Endothelial cell of umbilical vein (primary cell): ENCODE measurements around the gene RTL10.

Experiments
- CTCF ChIP-seq, 2 donors: IDR thresholded peaks; 1 replicate in 1 of 2; 2 replicates in 1 of 2; pipeline ENCODE4 v1.5.1; 2011; ENCODE audit warnings: low read length in 2 of 2, mild to moderate bottlenecking in 2 of 2, moderate library complexity in 2 of 2, control low read depth in 1 of 2, inconsistent platforms in 1 of 2, low read depth in 1 of 2; ENCODE audit not compliant: insufficient read depth in 1 of 2; ENCODE audit errors: extremely low read depth in 1 of 2
- MYC ChIP-seq: IDR thresholded peaks from one replicate; pipeline ENCODE4 v1.6.1; 2011; ENCODE audit warnings: mild to moderate bottlenecking, low read depth, low read length
- POLR2A ChIP-seq: IDR thresholded peaks from 2 replicates; pipeline ENCODE4 v1.6.1; 2012; ENCODE audit warnings: low read depth, mild to moderate bottlenecking, control low read depth, low read length
- TF ChIP-seq, protein P1 (sequence below): IDR thresholded peaks from 2 replicates; pipeline ENCODE4 v1.6.1; 2011; ENCODE audit not compliant: insufficient read depth, insufficient read length

DNA sequence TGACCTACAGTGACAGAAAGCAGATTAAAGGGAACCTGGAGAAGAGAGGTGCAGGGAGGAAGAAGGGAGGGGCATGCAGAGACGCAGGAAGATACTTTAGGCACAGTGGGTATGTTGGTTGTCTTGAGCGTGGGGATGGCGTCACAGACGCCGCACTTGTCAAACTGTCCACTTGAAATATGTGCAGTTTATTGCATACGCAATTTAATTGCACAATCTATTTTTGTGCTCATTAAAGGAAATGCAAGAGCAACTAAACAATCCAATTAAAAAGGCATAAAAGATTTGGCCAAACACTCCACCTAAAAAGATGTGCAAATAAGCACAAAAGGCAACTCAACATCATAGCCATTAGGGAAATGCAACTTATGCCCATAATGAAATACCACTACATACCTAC is 16.8 kb downstream of the RTL10 start:
- TF ChIP-seq CTCF (IDR thresholded peaks at IDR 0.05; ENCODE audit: extremely low read depth in 1 of 2, insufficient read depth in 1 of 2, low read depth in 1 of 2, low read length in 2 of 2) (no peak), POLR2A (no peak), MYC (no peak)
- TF ChIP-seq, protein P1, sequence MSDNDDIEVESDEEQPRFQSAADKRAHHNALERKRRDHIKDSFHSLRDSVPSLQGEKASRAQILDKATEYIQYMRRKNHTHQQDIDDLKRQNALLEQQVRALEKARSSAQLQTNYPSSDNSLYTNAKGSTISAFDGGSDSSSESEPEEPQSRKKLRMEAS: no peak
